ENCODE results near the gene ZNF565.
A peak's percentile ranks its signal among the peaks of the same experiment; 100 is the strongest.
"Not testable (repeated sequence)": the region's sequence is repeated elsewhere in the genome, so short reads cannot be mapped to it uniquely, and the experiment has no call there.

Gene ZNF565

DNA sequence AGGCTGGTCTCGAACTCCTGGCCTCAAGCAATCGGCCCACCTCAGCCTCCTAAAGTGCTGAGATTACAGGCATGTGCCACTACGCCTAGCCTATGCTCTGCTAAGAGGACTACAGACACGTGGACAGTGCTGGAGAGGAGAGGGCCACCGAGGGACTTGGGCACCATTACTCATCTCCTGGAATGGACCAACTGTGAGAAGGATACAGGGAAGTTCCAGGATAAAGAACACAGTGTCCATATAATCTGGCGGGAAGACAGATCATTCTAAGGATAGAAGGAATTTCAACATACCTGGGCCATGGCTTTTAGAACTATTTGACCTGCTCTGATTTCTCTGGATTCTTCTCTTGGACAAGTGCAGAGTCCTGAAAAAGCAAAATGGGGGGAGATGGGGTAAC is 12.8 kb downstream of the ZNF565 start:
- no peak overlapping the region for H3K4me3 ChIP-seq (replicated peaks in 1 of 2; ENCODE audit: low read depth in 2 of 2, low read length in 2 of 2)
- TF ChIP-seq, protein P1, sequence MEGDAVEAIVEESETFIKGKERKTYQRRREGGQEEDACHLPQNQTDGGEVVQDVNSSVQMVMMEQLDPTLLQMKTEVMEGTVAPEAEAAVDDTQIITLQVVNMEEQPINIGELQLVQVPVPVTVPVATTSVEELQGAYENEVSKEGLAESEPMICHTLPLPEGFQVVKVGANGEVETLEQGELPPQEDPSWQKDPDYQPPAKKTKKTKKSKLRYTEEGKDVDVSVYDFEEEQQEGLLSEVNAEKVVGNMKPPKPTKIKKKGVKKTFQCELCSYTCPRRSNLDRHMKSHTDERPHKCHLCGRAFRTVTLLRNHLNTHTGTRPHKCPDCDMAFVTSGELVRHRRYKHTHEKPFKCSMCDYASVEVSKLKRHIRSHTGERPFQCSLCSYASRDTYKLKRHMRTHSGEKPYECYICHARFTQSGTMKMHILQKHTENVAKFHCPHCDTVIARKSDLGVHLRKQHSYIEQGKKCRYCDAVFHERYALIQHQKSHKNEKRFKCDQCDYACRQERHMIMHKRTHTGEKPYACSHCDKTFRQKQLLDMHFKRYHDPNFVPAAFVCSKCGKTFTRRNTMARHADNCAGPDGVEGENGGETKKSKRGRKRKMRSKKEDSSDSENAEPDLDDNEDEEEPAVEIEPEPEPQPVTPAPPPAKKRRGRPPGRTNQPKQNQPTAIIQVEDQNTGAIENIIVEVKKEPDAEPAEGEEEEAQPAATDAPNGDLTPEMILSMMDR (IDR thresholded peaks at IDR 0.05; ENCODE audit: low read depth, low read length) = no peak
- DNase-seq (ENCODE audit: low read depth in 2 of 2) = no peak

- no peak overlapping the region for H3K4me3 ChIP-seq (replicated peaks in 1 of 2; ENCODE audit: low read depth in 2 of 2, low read length in 2 of 2)
- DNase-seq (ENCODE audit: low read depth in 2 of 2) = no peak
- TF ChIP-seq, protein P1 (IDR thresholded peaks at IDR 0.05; ENCODE audit: low read depth, low read length) = no peak
Measured at GRCh38 chr19:36198119-36198518, 16.3 kb downstream of the ZNF565 start.

GRCh38 chr19:36196249-36196648 is 18.2 kb downstream of the ZNF565 start:
- TF ChIP-seq, protein P1 (IDR thresholded peaks at IDR 0.05; ENCODE audit: low read depth, low read length) = no peak
- H3K4me3 ChIP-seq (replicated peaks in 1 of 2; ENCODE audit: low read depth in 2 of 2, low read length in 2 of 2) = no peak overlapping the region
- DNase-seq (ENCODE audit: low read depth in 2 of 2) = no peak

DNA sequence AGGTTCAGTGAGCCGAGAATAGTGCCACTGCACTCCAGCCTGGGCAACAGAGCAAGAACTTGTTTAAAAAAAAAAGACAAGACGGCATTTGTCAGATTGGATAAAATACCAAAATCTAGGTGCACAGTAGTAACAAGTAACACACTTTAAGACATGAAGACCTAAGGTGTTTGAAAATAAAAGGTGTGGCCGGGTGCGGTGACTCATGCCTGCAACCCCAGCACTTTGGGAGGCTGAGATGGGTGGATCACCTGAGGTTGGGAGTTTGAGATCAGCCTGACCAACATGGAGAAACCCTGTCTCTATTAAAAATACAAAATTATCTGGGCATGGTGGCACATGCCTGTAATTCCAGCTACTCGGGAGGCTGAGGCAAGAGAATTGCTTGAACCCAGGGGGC is 27.7 kb downstream of the ZNF565 start:
- H3K4me3 ChIP-seq (replicated peaks in 1 of 2; ENCODE audit: low read depth in 2 of 2, low read length in 2 of 2); DNase-seq (ENCODE audit: low read depth in 2 of 2): not testable (repeated sequence)

GRCh38 chr19:36183245-36183628 is 31.2 kb downstream of the ZNF565 start:
- TF ChIP-seq, protein P1 (IDR thresholded peaks at IDR 0.05; ENCODE audit: low read depth, low read length) = no peak
- H3K4me3 ChIP-seq (replicated peaks in 1 of 2; ENCODE audit: low read depth in 2 of 2, low read length in 2 of 2) = no peak overlapping the region
- DNase-seq (ENCODE audit: low read depth in 2 of 2) = no peak

- TF ChIP-seq, protein P1 (IDR thresholded peaks at IDR 0.05; ENCODE audit: low read depth, low read length) = no peak
- DNase-seq (ENCODE audit: low read depth in 2 of 2) = peak; percentile 5 to 39
- no peak overlapping the region for H3K4me3 ChIP-seq (replicated peaks in 1 of 2; ENCODE audit: low read depth in 2 of 2, low read length in 2 of 2)
Measured at GRCh38 chr19:36182612-36183244, 31.7 kb downstream of the ZNF565 start.

DNA sequence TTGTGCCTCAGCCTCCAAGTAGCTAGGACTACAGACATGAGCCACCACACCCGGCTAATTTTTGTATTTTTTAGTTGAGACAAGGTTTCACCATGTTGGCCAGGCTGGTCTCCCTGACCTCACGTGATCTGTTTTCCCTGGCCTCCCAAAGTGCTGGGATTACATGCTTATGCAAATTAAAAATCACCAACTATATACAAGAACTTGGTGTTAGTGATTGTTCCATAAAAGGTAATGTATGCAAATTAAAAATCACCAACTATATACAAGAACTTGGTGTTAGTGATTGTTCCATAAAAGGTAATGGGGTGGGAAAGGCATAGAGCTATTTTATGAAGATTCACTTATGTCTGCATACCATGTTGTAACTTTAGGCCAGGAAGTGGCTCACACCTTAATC is 35.4 kb downstream of the ZNF565 start:
- not testable (repeated sequence) for H3K4me3 ChIP-seq (replicated peaks in 1 of 2; ENCODE audit: low read depth in 2 of 2, low read length in 2 of 2); DNase-seq (ENCODE audit: low read depth in 2 of 2)

DNA sequence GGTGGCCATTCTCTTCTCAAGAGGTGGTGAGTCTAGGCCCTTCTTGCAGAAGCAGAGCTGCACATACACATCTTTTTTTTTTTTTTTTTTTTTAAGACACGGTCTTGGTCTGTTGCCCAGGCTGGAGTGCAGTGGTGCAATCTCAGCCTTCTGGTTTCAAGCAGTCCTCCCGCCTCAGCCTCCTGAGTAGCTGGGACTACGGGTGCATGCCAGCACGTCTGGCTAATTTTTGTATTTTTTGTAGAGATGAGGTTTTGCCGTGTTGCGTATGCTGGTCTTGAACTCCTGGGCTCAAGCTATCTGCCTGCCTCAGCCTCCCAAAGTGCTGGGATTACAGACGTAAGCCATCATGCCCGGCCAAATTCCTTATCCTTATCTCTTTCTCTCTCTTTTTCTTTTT is 40.6 kb downstream of the ZNF565 start:
- not testable (repeated sequence) for H3K4me3 ChIP-seq (replicated peaks in 1 of 2; ENCODE audit: low read depth in 2 of 2, low read length in 2 of 2); DNase-seq (ENCODE audit: low read depth in 2 of 2)

All from cardiac fibroblast (primary cell).